NCI-H2227 treated with DMSO at 0.1 percent for 48 hours (cell line): ENCODE data around the gene AARS2.

Experiments used
- DNase-seq: peaks from one replicate; lab custom pipeline; 2025; lab: John Stamatoyannopoulos, UW

AARS2 gene

DNA sequence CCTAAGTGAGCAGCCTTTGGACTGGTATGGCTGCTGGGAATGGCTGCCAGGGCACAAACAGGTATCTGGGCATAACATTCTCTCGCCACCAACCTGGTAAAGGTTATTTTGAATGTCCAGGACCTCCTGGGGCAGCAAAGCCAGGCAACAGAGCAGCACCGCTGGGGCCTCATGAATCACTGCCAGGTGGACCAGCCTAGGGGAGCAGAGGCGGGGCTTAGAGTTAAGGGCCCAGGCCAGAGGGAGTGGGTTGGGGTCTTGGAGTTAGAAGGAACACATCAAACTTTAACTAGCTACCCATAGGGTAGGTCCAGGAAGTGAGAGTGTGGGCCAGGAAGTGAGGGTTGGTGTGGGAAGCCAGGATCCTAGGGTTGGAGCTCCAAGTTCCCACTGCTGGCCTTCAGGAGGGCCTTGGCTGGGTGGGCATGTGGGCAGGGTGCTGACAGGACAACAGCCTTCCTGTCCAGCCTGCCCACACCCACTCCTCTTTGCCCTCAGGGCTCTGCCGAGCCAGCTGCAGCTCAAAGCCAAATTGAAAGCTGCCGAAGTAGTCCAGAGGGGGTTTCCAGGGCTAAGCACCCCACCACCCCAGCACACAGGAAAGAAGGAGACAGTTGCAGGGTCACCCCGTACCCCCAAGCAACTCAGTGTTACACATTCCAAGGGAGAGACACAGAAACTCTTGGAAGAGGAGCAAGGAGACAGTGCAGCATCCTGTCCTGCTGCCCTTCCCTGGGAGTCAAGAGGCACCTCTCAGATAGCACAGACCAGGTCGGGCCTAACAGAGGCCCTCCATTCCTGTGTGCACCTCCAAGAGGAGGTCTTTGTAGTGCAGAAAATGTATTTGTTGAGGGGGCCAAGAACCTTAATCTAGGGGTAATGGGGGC lies 50.4 kb downstream of the AARS2 start:
- no peak for DNase-seq

DNA sequence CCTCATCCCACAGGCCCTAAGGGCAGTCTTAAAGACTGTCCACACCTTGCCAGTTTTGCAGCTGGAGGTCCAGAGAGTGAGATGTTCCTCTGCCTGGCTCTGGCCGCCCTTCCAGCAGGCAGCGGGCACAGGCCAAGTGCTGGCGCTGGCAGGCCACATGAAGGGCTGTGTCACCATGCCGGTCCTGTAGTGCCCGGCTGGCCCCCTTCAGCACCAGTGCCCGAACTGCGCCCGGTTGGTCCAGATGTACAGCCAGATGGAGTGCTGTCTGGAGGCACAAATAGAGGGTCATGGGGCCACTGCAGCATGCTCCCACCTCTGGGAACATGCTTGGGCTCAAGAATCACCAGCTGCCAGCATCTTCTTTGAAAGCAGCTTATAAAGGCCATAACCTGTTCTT lies 51.6 kb downstream of the AARS2 start:
- DNase-seq = no peak

DNA sequence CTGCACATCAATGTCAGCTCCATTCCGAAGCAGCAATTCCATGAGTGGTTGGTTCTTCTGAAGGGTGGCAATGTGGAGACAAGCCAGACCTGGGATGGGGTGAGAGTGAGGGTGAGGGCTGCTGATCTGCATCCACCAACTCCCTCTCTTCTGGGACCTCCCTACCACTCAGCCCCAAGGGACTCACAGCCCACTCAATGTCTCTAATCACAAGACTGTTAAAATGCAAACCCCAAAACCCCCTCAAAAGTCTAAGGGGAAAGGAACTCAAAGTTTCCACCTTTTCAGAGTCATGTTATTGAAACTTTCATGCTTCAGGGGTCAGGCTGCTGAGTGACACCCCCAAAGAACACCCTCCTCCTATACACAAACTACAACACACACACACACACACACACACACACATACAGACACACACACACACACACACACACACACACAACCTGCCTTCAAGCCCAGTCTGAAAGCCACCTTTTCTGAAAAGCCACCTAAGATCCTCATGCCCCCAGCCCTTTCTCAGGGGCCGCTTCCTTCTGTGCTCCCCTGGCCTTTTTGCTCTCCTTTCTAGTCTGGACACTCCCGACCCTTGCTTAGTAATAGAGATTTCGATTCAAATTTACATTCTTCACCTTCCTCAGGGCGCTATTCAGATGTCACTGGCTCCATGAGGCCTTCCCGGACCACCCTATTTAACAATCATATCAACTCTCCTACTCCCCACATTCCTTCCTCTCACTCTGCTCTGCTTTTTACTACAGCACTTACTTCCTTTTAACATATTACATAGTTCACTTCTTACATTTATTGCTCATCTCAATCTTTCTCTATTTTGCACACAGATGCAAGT lies 52.5 kb downstream of the AARS2 start:
- DNase-seq = no peak

DNA sequence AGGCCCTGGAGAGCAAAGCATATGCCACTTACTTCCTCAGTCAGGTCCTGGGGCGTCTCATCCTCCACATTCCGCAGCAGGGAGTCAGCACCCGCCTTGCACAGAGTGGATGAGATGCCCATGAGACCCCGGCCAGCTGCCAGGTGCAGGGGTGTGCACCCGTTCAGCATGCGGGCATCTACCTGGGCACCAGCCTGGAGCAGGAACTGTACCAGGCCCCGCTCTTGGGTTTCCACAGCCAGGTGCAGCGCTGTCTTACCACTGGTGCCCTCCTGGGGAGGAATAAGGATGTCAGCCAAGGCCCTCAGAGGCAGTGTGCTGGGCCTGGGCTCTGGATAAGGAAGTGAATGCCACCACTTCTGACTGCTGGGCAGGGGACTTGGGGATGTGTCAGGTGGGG lies 53.1 kb downstream of the AARS2 start:
- no peak for DNase-seq

DNA sequence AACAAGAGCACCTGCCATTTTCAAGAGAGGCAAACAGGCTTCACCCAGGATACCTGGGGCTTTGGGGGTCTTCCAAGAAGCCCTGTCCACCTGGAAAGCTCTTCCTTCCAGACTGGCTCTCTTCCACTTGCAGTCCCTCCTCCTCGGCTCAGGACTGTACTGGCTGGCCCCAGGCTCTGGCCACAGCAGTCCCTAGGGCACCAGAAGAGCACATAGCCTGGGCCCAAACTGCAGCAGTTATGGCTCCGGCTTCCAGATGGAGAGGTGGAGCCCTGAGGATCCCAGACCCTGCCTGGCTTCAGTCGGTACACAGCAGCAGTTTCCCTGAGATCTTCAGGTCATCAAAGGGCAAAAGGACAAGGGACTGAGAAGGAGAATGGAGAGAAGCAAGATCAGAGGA lies 54.2 kb downstream of the AARS2 start:
- DNase-seq = no peak

DNA sequence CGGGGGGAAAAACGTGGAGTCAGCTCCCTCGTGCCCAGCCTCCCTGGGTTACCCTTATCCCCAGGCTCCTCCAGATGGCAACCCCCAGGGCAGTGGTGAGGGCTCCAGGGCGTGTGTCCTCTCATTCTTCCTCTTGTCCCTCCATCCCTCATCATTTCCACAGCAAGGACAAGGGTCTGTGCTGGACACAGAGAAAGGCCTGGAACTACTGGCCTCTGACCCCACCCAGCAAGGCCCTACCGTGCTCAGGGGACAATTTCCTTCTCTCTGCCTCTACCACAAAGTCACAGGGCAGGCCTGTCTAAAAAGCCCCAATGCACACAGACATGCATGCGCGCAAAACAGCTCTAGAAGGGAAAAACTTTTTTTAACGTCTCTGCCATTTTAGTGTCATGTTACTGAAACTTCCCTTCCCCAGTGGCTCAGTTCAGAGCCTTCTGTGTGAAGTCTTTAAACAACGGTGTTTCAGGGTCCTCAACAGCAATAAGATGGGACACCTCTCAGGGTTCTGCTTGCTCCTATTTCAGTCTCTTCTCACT lies 54.8 kb downstream of the AARS2 start:
- no peak for DNase-seq

DNA sequence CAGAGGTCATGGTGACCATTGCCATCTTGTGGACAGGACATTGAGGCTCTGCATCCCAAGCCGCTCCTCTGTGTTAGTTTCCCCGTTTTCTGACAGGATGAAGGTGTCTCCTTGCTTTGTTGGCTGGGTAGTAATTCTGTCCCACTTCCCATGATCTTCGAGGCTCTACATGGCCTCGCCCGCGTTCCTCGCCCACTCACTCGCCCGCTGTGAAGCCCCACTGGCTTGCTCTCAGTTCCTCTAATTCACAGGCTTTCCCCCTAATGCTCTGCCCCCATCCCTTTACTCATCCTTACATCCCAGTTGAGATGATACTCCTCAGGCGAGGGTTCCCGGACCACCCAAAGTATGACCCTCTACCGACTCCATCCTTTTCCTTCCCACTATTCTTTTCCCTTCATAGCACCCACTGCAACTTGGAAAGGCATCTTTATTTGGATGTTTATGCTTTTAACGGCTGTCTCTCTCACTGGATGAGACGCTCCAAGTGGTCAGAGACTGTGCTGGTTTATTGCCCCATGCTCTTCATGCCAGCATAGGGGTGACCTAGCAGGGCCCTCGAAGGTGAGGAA lies 55.3 kb downstream of the AARS2 start:
- no peak for DNase-seq

DNA sequence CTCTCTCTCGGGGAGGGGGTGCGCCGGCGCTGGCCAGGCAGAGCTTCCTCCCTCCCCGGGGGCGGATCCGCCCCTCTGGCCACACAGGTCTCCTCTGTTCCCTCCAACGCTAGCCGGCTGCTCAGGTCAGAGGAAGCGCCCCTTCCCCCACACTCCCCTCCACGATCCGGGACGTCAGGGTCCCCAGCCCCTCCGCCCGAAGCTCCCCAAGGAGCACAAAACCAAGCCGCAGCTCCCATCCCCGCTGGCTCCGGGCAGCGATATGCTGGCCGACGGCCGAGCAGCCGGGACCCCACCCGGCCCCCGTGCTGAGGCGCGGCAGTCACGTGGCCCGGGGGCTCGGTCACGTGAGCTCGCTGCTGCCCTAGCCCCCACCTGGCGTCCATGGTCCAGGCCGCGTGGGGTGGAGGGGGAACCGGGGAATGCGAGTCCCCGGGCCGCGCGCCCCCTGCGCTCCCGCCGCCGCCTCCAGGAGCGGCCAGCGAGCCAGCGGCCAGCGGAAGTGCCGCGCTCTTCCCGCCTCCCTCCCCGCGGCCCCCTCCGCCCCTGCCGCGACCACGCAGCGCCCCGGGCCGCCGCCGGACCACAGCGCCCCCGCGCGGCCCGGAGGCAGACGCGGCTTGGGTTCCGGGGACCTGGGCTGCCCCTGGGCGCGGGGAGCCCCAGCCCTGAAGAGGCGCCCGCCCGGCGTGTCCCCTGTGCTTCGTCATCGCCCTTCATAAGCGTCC lies 56.0 kb downstream of the AARS2 start, which contains the start of gene SLC35B2:
Gene SLC35B2 (minus strand): TSS at position 504 of the 728 bp plus-strand sequence. CDS start 118 bp downstream, at position 386.
- peak; percentile 76 for DNase-seq

DNA sequence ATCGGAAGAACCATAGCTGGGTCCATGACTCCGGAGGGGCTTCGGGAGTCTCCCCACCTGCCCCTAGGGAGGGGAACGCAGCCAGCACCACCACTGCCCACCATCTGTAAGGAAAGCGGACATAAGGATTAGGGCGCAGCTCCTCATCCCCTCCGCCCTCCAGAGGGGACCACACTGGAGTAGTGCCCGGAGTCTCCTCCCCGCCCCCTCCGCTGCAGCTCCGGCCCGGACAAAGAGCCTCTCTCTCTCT lies 56.4 kb downstream of the AARS2 start:
- no peak for DNase-seq

DNA sequence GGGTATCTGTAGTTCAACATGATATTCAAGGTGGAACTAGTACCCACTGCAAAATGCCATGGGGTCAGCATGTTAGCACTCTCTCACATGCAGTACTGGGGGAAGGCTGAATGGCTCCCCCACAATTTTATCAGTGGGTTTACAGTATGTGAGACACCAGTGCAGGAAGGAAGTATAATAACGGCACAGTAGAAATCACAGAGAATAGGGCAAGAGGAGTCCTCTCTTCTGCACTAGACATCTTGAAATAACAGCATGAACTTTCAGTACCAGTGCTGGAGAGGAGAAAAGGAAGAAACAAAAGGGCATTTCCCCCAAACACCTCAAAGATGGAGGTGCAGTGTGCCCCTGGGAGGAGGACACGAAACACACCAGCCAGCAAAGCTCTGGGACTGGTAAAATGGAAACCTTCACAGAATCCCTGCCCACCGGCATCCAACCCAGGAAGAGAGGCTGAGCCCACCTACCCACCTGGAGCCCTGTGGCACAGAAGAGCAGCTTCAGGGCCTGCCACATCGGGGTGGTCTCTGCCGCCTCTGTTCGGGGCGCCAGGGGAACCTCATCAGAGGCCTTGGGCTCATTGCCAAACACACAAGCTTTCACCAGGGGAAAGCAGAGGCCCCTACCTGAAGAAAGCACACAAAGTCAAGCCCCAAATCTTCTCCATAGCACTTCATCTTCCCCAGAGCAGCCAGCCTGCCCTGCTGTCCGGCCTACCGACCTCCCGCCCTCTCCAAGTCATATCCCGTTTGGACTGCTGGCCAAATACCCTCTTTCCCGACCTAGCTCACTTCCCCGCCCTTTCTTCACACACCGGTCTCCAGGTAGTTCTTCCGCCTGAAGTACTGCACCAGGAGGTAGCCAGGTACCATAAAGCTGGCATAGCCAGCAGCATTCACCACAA lies 57.0 kb downstream of the AARS2 start:
- DNase-seq = no peak

DNA sequence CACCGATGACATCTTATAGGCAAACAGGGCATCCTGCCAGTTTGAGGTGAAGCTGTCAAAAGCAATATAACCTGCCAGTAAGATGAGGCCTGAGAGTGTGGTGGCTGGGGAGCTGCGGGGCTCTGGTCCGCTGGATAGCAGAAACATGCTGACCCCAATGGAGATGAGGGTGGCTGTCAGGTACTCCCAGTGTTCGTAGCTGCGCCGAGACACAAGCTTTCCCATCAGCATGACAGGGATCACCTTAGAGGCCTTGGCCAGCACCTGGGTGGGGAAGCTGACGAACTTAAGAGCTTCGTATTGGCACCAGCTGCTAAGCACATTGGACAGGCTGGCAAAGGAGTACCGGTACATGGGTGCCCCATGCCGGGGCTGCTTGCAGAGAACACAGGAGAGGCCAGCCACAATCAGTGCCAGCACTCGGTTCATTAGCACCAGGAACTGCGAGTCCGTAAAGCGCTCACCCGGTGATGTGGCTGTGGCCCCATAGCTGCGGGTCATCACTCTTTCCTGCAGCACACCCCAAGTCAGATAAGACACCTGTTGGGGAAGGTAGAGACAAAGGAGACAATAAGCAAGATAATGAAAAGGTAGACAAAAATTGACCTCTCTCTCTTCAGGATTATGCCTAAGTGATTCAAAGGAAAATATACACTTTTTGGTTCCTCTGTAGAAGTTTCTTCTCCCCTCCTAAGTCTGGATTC lies 57.9 kb downstream of the AARS2 start:
- DNase-seq = no peak

DNA sequence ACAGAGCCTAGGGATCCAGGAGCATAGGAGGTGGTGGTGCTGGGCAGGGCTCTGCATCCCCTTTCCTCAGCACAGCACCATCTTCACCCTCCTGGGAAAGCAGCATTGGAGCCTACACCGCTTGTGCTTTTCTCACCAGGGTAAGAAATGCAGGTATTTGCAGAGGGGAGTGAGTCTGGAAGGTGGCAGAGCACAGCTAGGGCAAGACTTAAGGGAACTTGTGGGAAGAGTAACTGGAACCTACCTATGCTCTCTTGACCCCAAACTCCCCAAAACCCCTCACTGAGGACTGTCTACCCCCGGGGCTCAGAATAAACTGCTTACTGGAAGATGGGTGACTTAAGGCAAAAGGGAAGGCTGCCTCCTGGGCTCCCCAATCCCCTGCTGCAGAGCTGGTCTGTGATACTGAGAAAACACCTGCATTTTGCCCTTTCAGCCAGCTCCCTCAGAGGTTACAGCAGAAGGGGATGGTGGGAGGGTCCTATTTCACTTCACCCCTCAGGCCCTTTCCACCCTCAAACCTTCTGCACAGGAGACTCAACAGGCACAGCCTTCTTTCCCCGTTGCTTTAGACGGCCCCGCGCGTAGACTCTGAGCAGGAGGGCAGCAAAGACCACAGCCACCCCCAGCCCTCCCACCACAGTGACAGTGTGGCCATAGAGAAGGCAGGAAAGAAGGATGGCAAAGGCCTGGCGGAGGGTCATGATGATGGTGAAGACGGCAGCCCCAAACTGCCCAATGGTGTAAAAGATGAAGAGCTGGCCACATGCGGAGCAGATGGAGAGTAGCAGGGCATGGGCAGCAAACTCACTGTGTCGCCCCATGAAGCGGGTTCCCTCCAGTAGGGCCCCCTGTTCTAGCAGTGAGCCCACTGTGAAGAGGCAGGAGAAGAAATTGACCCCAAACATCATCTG lies 58.7 kb downstream of the AARS2 start:
- DNase-seq = no peak

DNA sequence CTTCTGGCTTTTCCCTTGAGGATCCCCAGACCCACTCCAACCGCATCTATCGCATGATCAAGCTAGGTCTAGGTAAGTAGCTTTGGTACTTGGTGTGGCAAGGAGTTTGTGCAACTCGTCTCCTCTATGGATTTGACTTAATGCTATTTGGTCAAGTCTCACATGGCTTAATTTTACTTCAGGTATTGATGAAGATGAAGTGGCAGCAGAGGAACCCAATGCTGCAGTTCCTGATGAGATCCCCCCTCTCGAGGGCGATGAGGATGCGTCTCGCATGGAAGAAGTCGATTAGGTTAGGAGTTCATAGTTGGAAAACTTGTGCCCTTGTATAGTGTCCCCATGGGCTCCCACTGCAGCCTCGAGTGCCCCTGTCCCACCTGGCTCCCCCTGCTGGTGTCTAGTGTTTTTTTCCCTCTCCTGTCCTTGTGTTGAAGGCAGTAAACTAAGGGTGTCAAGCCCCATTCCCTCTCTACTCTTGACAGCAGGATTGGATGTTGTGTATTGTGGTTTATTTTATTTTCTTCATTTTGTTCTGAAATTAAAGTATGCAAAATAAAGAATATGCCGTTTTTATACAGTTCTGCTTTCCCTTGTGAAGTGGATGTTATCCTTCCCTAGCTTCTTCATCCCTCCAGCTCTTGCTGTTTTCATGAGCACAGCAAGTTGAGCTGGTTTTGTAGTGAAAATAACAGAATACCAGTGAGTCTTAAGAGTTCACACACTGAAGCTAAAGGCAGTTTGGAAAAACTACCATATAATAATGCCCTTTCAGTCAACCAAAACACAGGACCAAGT lies 59.6 kb downstream of the AARS2 start:
- no peak for DNase-seq

DNA sequence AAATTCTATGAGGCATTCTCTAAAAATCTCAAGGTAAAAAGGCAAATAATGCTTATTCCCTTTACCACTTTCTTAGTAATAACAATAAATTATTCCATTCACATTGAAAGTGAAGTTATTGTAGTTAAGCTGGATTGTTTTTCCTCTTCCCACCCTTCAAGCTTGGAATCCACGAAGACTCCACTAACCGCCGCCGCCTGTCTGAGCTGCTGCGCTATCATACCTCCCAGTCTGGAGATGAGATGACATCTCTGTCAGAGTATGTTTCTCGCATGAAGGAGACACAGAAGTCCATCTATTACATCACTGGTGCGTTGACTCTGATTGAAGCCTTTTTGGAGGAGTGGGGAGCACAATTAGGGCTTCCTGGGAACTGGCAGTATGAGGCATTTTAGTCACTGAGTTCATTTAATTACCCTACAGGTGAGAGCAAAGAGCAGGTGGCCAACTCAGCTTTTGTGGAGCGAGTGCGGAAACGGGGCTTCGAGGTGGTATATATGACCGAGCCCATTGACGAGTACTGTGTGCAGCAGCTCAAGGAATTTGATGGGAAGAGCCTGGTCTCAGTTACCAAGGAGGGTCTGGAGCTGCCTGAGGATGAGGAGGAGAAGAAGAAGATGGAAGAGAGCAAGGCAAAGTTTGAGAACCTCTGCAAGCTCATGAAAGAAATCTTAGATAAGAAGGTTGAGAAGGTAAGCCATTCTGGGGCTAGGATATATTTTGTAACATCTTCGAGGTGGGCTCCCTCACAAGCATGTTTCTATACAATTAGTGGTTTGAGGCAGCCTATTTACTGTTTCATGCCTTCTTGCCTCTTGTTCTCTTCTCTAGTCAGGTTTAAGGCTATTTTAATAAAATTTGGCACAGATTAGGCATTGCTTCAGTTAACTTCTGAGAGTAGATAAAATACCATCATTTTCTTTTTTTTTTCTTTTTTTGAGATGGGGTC lies 61.3 kb downstream of the AARS2 start:
- DNase-seq = no peak

DNA sequence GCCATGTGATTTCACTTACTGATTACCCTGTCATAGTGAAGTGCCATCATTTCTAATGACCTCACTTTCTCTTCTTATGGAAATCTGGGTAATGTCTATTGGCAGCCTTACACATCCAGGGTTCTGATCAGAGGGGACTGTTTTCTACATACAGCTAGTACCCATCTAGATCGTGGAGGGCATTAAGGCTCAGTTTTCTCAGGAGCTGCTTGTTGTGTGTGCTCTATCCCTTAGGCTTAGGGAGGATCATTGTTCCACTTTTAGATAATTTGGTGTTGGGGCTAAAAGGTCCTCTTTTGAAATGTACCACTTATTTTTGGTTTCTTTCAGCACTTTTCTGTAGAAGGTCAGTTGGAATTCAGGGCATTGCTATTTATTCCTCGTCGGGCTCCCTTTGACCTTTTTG lies 62.4 kb downstream of the AARS2 start:
- DNase-seq = no peak

DNA sequence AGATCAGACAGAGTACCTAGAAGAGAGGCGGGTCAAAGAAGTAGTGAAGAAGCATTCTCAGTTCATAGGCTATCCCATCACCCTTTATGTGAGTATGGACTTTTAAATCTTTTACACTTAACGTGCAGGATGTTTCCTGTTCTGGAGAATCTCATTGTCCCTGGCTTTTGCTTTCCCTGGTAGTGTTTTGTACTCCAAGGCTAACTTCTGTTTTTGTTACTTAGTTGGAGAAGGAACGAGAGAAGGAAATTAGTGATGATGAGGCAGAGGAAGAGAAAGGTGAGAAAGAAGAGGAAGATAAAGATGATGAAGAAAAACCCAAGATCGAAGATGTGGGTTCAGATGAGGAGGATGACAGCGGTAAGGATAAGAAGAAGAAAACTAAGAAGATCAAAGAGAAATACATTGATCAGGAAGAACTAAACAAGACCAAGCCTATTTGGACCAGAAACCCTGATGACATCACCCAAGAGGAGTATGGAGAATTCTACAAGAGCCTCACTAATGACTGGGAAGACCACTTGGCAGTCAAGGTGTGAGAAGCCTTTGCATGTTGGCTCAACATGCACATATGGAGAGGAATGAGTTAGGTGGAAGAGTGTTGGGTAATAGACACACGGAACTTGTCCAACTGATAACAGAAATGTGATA lies 63.0 kb downstream of the AARS2 start:
- no peak for DNase-seq
